ENCODE results near the gene TRMT2B.
"Not testable (repeated sequence)": the region's sequence is repeated elsewhere in the genome, so short reads cannot be mapped to it uniquely, and the experiment has no call there.

TRMT2B gene

DNA sequence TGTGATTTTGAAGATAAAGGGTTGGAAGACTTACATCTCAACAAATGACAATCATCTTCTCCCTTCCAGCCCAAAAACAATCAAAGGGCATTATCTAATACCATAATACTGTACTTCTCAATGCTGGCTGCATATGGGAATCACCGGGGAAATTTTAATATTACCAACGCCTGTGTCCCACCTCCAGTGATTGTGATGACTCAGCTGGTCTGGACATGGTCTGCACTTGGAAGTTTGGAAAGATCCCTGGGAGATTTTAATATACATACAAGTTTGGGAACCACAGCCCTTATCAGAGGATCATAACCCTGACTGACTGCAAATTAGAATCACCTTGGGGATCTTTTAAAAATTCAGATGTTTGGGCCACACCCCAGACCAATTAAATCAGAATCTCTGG, 52.5 kb downstream of the TRMT2B start:
- DNase-seq = no peak

DNA sequence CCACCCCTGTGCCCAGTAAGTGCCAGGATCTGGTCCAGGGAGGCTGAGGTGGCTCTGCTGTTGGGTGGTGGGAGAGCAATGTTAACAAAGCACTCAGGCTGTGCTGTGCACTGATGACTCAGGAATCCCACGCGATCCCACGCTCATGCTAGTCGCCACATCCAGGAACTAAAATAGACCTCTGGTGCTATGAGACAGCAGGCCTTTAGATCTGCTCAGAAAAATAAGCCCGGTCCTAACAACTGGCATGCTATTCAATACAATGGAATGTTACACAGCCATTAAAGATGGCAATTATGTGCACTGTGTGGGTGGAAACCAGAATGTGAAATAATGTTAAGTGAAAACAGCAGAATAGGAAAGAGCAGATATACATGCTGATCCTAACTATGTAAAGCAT, 56.4 kb downstream of the TRMT2B start:
- no peak for DNase-seq

DNA sequence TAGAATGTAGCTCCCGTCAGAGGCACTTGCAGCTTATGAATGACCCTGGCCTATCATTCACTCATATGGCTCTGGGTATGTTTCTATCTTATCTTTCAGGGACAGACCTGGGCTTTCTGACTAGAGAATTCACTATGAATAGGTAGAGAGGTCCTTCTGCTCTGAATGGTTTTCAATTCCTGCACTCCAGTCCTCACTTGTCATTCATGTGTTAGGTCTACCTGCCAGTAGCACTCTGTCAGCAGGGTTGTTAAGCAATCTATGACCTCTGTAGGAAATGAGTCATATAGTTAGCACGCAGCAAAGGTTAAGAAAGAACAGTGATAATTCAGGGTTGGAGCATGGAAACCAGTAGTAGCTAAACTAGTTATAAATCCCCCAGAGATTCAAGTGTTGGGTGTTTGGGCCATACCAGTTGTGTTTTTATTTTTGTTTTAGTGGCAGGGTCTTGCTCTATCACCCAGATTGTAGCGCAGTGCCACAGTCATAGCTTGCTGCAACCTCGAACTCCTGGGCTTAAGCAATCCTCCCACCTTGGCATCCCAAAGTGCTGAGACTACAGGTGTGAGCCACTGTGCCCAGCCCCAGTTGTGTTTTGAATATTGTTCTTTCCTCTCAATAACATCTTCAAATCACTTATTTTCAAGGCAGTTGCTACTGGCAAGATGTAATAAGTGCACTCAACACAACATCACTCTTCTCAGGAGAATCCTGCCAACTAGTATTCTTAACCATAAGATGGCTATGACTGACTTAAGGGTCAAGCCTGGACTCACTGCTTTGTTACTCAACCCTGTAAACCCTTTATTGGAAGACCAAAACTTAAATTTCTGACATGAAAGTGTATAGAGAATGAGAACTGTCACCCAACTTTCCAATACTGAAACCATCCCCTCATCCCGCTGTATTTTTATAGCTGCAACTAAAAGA, 57.3 kb downstream of the TRMT2B start:
- no peak for DNase-seq

DNA sequence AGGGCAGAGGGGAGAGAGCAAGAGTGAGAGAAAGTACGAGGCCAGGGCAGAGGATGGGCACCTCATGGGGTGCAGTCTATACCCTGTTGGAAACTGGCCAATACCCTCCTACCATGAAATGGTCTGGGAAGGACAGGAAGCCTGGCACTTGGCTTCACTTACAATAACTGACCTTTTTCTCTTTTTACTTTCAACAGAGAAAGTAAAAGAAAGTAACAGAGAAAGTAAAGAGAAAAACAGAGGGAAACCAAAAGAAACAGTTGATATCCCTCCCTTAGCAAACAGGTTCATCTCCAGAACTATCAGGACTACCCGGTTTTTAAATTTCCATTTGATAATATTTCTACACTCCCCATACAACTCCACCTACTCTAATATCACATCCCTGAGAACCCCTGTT, 61.8 kb downstream of the TRMT2B start:
- DNase-seq = no peak

DNA sequence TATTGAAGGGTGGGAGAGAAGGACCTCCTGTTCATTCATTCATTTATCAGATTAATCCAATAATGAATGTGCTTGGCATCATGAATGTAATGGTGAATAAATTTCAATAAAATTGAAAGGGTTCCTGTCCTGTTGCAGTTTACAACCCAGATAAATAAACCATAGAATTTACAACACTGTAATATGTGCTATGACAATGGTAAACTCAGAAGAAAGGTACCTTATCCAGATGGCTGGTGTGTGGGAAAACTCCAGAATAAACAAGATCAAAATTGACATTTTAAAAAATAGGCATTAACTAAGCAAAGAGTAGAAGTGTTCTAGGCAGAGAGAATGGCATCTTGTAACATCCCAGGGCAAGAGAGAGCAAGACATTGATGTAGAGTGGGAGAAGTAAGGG, 67.1 kb downstream of the TRMT2B start:
- DNase-seq = no peak

DNA sequence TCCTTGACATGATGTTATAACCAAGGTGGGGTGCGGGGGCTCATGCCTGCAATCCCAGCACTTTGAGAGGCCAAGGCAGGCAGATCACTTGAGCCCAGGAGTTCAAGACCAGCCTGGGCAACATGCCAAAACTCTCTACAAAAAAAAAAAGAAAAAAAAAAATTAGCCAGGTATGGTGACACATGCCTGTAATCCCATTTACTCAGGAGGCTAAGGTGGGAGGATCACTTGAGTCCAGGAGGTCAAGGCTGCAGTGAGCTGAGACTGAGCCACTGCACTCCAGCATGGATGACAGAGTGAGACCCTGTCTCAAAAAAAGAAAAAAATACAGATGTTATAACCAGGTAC, 70.4 kb downstream of the TRMT2B start:
- not testable (repeated sequence) for DNase-seq

DNA sequence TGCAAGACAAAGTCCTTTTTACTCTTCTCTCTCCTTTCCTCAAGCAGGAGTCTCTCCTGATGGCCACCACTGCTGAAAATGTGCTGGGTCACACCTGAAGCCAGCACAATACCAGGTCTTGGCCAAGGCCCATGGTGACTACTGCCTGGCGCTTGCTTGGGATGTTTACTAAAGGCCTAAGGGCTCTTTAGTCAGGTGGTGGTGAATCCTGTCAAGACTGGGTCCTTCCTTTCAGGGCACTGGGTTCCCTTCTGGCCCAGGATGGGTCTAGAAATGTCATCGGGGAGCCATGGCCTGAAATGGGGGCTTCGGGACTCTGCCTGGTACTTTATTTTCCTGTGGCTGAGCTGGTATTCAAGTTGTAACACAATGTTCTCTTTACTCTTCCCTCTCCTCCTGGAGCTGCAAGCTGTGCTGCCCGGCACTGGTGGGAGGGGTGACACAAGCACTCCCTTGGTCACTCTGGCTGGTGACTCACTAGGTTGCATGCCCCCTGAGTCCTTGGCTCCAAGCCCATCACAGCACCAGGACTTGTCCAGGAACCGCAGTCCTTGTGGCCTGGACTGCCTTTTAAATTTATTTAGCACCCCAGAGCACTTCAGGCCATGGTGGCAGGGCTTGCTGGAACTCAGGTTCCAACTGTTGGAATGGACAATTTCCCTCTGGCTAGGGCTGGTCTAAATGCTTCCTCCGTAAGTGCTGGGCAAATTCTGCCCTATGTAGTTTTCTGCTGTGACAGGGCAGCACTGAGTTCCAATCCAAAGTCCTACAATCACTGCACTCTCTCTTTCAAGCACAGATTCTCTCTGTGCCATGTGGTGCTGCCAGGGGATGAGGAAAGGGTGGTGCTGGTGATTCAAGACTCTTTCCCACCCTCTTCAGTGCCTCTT, 71.1 kb downstream of the TRMT2B start:
- DNase-seq = no peak

DNA sequence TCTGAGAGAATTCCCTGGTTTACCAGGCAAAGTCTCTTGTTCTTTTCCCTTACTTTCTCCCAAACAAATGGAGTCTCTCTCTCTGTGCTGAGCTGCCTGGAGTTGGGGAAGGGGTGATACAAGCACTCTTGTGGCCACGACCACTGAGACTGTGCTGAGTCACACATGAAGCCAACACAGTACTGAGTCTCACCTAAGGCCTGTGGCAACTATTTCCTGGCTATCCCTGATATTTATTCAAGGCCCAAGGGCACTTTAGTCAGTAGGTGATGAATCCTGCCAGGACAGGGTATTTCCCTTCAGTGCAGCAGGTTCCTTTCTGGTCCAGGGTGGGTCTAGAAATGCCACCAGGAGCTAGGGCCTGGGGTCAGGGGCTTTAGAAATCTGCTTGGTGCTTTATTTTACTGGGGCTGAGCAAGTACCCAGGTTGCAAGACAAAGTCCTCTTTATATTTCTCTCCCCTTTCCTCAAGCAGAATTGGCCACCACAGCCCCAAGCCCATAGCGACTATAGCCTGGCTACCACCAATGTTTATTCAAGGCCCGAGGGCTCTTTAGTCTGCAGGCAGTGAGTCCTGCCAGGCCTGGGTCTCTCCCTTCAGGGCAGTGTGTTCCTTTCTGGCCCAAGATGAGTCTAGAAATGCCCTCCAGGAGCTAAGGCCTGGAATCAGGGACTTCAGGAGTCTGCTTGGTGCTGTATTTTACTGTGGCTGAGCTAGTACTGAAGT, 71.9 kb downstream of the TRMT2B start:
- DNase-seq = no peak

DNA sequence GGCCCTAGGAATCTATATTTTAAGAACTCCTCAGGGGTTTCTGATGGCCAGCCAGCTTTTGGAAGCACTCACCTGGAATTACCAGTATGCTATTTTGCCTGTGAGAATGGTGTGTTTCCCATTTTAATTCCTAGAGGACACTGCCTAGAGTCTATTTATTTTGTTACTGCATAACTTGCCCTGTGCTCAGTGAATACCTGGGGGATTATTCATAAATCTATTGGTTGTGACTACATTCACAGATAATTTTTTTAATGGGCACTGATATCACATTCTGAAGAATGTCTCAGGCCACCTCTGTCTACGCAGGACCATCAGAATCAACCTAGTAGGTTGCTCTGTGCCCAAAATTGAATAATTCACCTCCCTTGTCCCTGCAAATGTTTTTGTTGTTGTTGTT, 75.7 kb downstream of the TRMT2B start:
- no peak for DNase-seq

DNA sequence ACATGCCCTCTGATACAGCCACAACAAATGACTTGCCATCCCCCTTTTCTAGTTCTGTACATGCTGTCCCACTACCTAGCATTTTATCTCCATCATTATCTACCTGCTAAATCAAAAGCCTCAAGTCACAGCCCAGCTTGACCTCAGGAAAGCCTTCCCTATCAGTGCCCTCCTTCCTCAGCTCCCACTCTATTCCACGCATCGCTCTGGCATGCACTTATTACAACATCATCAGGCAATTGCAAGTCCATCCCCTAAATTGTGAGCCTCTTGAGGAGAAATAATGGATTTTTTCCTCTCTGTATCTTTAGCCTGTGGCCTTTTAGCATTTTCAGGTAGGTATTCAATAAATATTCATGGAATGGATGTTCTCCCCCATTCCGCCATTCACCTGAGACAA, 76.7 kb downstream of the TRMT2B start:
- no peak for DNase-seq

DNA sequence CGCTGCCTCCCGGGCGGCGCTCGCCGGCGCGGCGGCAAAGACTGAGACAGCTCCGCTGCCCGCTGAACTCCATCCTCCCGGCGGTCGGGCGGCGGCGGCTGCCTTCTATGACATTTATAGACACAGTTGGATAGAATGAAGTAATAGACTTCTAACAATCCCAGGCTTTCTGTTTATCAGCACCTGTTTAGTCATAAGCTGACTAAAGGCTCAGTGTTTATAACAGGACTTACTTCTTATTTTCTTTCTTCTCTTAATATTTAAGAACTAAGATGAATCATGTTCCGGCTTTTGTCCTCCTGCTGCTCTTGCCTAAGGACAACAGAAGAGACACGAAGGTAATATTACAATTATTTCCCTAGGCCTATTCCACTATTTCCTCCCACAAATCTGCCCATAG, 78.5 kb downstream of the TRMT2B start:
- no peak for DNase-seq

DNA sequence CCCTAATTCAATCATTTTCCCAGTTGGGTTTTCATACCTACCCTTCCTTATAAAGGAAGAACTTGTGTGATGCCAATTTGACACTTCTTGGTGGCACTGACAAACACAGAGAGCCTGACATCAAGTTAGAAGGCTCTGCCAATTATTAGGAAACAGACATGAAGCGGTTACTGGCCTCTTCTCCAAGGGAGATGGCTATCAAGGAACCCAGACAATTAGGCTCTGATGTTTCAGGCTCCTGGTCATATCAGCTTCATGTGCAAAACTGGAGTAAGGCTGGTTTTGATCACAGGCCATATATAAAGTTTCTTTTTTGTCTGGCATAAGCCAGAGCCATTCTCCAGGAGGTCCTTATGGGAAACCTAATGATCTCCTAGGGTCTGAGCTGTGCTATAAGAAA, 82.0 kb downstream of the TRMT2B start:
- no peak for DNase-seq

DNA sequence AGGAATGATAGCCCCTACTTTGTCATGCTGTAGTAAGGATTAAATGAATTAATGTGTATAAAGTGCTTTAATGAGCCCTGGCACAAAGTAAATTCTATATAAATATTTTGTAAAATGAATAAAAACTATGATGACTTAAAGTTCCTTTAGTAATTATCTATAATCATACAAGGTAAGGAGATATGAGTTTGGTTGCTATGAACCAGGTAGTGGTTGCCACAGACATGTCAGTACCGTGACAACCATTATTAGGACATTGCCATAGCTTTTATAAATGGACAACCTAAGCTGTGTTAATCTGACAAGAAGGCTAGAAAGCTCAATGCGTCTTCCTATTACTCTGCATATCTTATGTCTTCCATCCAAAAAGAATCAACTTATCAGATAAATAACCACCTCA, 82.5 kb downstream of the TRMT2B start, which contains the start of gene ARL13A:
ARL13A (plus strand) TSS at position 301 of the 400 bp plus-strand sequence. CDS start 3,982 bp downstream, outside the sequence.
- no peak for DNase-seq

DNA sequence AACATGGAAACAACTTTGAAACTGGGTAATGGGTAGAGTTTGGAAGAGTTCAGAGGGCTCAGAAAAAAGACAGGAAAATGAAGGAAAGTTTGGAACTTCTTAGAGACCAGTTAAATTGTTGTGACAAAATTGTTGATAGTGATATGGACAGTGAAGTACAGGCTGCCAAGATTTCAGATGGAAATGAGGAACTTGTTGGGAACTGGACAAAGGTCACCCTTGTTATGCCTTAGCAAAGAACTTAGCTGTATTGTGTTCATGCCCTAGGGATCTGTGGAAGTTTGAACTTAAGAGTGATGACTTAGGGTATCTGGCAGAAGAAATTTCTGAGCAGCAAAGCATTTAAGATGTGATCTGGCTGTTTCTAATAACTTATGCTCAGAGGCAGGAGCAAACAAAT, 87.5 kb downstream of the TRMT2B start:
- no peak for DNase-seq

DNA sequence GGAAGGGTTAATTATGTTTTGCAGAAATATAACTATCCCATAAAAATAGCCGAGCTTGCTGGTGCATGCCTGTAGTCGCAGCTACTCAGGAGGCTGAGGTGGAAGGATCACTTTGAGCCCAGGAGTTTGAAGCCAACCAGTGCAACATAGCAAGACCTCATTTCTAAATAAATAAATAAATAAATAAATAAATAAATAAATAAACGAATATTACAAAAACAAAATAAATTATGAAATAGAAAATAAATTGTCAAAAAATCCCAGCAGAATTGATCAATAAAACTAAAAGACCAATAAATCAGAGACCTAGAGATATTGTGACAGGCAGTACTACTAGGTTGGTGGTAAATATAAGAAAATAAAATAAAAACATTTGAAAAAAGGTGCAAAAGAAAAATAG, 89.1 kb downstream of the TRMT2B start:
- no peak for DNase-seq
